Neural cell (in vitro differentiated cells): ENCODE data around the gene APMAP.

Experiments
- CTCF ChIP-seq: fragments of 450-650 bp; IDR thresholded peaks from 2 replicates; pipeline ENCODE4 v1.5.1; 2014; ENCODE audit warnings: antibody characterized with exemption, mild to moderate bottlenecking, moderate library complexity; ENCODE audit not compliant: poor library complexity, severe bottlenecking
- EP300 ChIP-seq: fragments of 450-650 bp; conservative IDR thresholded peaks from 2 replicates; pipeline ENCODE4 v1.6.1; 2014; ENCODE audit warnings: antibody characterized with exemption, mild to moderate bottlenecking, moderate library complexity; ENCODE audit not compliant: poor library complexity, severe bottlenecking
- EZH2 ChIP-seq: fragments of 200-600, 300-800 bp; shearing (Covaris generic), sonication (generic); IDR thresholded peaks from 2 replicates; pipeline ENCODE4 v1.6.1; 2014; ENCODE audit warnings: antibody characterized with exemption, low read length, borderline replicate concordance, mild to moderate bottlenecking; ENCODE audit not compliant: insufficient read depth, poor library complexity, severe bottlenecking
- MXI1 ChIP-seq: fragments of 450-650 bp; conservative IDR thresholded peaks from 2 replicates; pipeline ENCODE4 v1.6.1; 2014; ENCODE audit warnings: antibody characterized with exemption, mild to moderate bottlenecking; ENCODE audit not compliant: poor library complexity, severe bottlenecking
- POLR2AphosphoS5 ChIP-seq: IDR thresholded peaks from 2 replicates; pipeline ENCODE4 v1.6.1; 2012
- RAD21 ChIP-seq: fragments of 450-650 bp; conservative IDR thresholded peaks from 2 replicates; pipeline ENCODE4 v1.6.1; 2014; ENCODE audit warnings: antibody characterized with exemption, mild to moderate bottlenecking, moderate library complexity
- TAF1 ChIP-seq: IDR thresholded peaks from 2 replicates; pipeline ENCODE4 v1.6.1; 2012; ENCODE audit warnings: low read depth

GRCh38 chr20:24950128-24950835 is 42.3 kb downstream of the APMAP start:
- TF ChIP-seq EZH2 (no peak), CTCF (no peak), TAF1 (no peak), EP300 (no peak), POLR2AphosphoS5 (no peak), RAD21 (no peak), MXI1 (no peak)
